GM18511 (cell line): ENCODE results near the gene METTL22.

Source experiments
- ATAC-seq: cut with Tn5 transposase; IDR thresholded peaks from one replicate; pipeline ENCODE4 v1.9.1; 2021; ENCODE audit warnings: mild to moderate bottlenecking, moderate library complexity; ENCODE audit not compliant: unreplicated experiment

METTL22 gene

DNA sequence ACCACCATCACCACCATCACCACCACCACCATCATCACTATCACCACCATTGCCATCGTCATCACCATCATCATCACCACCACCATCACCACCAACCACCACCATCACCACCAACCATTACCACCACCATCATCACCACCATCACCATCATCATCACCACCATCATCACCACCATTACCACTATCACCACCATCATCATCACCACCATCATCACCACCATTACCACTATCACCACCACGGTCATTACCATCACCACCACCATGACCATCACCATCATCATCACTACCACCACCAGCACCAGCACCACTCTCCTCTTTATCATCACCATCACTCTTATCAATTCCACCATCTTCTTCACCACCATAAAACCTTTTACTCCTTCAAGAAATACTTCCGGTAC is 30.0 kb upstream of the METTL22 start:
- no peak for ATAC-seq

DNA sequence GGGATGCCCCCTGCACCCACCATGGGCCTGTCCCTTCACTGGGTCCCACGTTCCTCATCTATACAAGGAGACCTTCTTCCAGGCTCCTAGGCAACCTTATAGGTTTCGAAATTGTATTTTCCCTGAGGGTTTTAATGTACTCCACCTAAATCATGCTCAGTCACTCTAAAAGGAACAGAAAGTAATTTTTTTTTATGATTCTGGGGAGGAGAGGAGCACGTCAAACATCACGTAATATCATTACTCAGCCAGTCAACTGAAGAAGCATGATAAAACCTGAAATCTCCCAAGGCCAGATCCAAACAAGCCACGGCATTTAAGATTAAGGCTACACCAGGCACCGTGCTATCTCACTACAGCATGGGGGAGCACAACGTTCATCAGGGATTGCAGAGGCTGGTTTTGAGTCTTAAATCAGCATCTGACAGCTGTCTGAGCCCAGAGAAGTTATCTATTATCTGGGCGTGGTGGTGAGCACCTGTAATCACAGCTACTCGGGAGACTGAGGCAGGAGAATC is 27.3 kb upstream of the METTL22 start:
- ATAC-seq = no peak

- ATAC-seq = no peak
Observed at GRCh38 chr16:8595783-8596182, 25.7 kb upstream of the METTL22 start.

DNA sequence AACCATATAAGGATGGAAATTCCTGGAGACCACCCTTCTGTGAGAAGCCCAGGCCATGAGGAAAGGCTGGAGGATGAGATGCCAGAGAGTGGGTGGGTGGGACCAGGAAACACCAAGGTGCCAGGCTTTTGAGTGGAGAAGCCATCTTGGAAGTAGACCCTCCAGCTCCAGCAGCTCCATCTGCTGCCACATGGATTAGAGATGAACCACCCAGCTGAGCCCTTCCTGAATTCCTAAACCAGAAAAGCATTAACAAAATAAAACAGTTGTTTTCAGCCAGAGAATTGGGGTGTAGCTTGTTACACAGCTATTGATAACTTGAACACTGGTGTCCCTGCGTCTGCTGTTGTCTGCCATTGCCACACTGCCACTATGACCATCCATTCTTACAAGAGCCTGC is 24.9 kb upstream of the METTL22 start:
- no peak for ATAC-seq

GRCh38 chr16:8600144-8600775 is 21.2 kb upstream of the METTL22 start:
- ATAC-seq = no peak

DNA sequence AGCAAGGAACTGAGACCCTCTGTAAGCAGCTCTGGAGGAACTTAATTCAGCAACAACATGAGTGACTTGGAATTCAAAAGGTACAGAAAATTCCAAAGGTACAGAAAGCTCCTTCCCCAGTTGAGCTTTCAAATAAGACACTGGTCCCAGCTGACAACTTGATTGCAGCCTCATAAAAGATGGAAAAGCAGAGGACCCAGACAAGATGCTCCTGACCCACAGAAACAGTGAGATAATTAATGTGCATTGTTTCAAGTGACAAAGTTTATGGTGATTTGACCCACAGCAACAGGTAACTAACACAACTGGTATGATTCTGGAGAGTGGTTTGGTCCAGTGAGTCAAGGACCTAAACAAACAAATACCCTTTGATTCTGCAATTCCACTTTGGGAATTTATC is 15.9 kb upstream of the METTL22 start:
- ATAC-seq = no peak

- no peak for ATAC-seq
Observed at GRCh38 chr16:8607214-8607613, 14.3 kb upstream of the METTL22 start.

GRCh38 chr16:8611122-8611521 is 10.4 kb upstream of the METTL22 start:
- no peak for ATAC-seq

GRCh38 chr16:8611886-8612600 is 9.5 kb upstream of the METTL22 start:
- no peak for ATAC-seq

GRCh38 chr16:8614435-8615029 is 7.0 kb upstream of the METTL22 start:
- ATAC-seq = no peak

DNA sequence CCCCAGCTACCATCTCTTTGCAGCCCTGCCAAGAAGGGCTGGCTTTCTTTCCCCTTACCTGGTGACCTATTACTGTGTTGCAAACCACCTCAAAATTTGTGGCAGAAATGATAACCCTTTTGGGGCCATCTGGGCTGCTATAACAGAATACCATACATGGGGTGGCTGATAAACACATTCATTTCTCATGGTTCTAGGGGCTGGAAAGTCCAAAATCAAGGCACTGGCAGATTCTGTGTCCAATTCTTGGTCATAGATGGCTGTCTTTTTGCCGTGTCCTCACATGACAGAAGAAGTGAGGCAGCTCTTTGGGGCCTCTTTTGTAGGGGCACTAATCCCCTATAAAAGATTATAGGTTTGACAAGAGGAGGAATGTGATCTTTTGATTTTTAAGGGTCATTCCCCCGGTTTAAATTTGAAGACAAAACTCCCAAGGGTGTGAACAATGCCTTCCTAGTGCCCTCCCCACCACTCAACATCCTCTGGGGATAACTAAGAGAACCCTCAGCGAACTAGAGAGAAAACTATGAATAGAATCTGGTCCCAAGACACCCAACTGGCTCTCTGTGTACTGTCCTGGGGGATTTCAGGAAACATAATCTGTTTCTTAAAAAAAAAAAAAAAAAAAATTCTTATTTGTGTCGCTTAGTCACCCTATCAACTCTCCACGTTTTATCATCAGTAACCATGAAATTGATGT is 1.7 kb upstream of the METTL22 start:
- no peak for ATAC-seq

GRCh38 chr16:8620535-8620934 is 963 bp upstream of the METTL22 start:
- no peak for ATAC-seq

- ATAC-seq = no peak
Observed at GRCh38 chr16:8621222-8621571, 301 bp upstream of the METTL22 start.

GRCh38 chr16:8622315-8622656 is 788 bp downstream of the METTL22 start:
- peak; percentile 22 for ATAC-seq

DNA sequence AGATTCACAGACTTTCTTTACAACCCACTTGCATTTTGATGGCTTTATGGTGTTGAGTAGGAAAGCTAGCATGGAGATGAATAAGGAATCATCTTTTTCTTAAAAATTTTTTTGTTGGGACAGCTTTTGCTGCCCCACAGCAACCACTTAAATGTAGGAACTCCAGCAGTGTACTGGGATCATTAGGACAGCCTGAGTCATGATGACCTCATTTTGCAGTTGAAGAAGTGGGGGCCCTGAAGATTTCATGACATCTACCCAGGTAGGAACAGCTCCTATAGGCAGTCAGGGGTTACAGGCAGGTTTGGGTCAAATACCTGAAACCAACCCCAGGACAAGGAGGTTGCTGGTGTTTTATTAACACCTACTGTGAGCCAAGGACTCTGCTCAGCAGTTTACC is 2.1 kb downstream of the METTL22 start:
- no peak for ATAC-seq

DNA sequence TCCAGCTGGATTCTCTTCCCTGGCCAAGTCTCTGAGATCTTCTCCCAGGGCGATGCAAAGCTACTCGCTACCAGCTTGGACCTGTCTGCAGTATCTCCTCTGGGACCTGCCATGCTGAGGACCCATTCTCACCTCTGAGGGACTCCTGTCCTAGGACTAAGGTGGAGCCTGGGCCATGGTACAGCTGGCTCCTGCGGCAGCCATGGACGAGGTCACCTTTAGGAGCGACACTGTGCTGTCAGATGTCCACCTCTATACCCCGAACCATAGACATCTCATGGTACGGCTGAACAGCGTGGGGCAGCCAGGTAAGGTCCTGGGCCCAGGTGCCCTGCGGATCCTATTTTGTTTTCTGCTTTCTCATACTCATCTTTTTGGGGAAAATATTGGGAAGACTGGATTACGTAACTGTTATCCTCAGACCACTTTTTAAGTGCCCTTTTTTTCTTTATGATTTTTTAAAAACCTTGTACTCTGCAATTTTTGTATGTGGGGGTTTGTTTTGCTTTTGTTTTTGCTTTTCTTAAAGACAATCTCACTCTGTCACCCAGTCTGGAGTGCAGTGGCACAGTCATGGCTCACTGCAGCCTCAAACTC is 4.1 kb downstream of the METTL22 start:
- ATAC-seq = no peak

GRCh38 chr16:8626946-8627345 is 5.4 kb downstream of the METTL22 start:
- no peak for ATAC-seq

DNA sequence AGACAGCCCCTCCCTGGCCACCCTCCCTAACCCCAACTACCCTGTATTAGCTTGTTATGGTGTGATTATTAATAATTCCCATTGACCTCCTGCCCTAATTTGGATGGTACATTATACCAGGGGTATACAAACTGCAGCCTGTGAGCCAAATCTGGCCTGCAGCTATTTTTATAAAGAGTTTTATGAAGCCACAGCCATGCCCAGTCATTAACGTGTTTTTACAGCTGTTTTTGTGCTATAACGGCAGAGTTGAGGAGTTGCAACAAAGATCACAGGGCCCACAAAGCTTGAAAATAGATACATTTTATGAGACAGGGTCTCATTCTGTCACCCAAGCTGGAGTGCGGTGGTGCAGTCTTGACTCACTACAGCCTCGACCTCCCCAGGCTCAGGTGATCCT is 6.0 kb downstream of the METTL22 start:
- ATAC-seq = no peak

GRCh38 chr16:8628981-8629725 is 7.7 kb downstream of the METTL22 start:
- no peak for ATAC-seq

- ATAC-seq = no peak
Observed at GRCh38 chr16:8630255-8630953, 8.9 kb downstream of the METTL22 start.
